ENCODE measurements around the gene RAB27B.
"Not testable (repeated sequence)": the region's sequence is repeated elsewhere in the genome, so short reads cannot be mapped to it uniquely, and the experiment has no call there.

DNA sequence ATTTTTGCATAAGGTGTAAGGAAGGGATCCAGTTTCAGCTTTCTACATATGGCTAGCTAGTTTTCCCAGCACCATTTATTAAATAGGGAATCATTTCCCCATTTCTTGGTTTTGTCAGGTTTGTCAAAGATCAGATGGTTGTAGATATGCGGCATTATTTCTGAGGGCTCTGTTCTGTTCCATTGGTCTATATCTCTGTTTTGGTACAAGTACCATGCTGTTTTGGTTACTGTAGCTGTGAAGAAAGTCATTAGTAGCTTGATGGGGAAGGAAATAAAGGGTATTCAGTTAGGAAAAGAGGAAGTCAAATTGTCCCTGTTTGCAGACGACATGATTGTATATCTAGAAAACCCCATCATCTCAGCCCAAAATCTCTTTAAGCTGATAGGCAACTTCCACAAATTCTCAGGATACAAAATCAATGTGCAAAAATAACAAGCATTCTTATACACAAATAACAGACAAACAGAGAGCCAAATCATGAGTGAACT, 7.4 kb upstream of the RAB27B start:
- TF ChIP-seq, protein P1, sequence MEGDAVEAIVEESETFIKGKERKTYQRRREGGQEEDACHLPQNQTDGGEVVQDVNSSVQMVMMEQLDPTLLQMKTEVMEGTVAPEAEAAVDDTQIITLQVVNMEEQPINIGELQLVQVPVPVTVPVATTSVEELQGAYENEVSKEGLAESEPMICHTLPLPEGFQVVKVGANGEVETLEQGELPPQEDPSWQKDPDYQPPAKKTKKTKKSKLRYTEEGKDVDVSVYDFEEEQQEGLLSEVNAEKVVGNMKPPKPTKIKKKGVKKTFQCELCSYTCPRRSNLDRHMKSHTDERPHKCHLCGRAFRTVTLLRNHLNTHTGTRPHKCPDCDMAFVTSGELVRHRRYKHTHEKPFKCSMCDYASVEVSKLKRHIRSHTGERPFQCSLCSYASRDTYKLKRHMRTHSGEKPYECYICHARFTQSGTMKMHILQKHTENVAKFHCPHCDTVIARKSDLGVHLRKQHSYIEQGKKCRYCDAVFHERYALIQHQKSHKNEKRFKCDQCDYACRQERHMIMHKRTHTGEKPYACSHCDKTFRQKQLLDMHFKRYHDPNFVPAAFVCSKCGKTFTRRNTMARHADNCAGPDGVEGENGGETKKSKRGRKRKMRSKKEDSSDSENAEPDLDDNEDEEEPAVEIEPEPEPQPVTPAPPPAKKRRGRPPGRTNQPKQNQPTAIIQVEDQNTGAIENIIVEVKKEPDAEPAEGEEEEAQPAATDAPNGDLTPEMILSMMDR (IDR thresholded peaks at IDR 0.05 in 4 of 5, conservative IDR thresholded peaks at IDR 0.05 in 1 of 5) = not testable (repeated sequence)
- not testable (repeated sequence) for TF ChIP-seq POLR2A (IDR thresholded peaks at IDR 0.05)
